NCI-H1092 (cell line): ENCODE results near the gene GLRB.
"Not testable (repeated sequence)": the region's sequence is repeated elsewhere in the genome, so short reads cannot be mapped to it uniquely, and the experiment has no call there.

Experiments
- DNase-seq: peaks from one replicate; lab custom pipeline; 2025; lab: John Stamatoyannopoulos, UW

Gene GLRB

DNA sequence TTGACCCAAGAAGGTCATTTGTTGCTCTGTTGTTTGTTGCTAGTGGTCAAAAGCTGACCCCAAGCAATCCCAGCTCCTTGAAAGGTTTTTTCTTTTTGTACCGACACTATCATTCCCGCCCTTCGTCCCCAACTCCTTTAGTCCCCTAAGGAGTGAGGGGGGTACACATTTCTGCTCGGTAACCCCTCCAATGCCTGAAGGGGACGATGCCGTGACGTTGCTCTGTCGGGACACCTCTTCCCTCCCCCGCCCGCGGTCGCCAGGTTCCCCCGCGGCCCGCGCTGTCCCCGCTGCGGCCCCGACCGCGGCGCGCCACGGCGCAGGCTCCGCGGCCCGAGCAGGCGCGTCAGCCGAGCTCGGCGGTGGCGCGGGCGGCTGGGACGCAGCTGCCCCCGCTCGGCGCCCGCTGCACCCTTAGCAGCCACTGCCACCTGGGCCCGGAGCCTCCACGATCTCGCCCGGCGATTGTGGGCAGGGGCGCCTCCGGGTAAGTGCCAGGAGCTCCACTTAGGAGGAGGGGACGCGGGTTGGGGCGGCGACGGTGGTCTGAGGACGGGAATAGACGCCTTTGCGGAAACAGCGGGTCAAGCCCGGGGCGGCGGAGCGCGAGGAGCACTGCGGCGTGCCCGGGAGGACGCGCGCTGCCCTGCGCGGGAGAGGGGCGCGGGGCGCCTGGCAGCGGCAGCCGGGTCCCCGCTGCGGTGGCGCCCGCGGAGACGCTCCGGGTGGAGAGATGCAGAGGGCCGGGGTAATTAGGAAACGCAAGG is at the start of gene GLRB:
Gene GLRB, plus strand, starts transcription at position 340 of the 767 bp plus-strand sequence. CDS start 1,875 bp downstream, outside the sequence.
- peak; percentile 42 for DNase-seq

DNA sequence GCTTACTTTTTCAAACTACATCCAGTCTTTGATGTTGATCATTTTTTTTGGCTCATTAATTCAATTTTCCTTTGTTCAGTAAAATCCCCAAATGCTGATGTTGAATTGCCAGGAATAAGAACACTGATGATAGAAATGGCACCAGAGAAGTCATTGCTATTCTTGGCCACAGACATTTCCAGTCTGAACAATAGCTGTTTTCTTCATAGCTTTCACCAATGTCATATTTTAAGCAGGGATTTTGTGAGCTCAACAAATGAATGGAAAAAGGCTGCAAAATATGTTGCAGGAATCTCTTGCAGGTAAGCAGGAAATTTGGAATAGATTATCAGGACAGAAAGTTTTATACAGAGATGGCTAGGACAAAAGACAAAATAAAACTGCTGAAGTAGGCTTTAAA is 40.5 kb upstream of the GLRB start:
- no peak for DNase-seq

GRCh38 chr4:157040405-157040804 is 35.5 kb upstream of the GLRB start:
- DNase-seq: no peak

DNA sequence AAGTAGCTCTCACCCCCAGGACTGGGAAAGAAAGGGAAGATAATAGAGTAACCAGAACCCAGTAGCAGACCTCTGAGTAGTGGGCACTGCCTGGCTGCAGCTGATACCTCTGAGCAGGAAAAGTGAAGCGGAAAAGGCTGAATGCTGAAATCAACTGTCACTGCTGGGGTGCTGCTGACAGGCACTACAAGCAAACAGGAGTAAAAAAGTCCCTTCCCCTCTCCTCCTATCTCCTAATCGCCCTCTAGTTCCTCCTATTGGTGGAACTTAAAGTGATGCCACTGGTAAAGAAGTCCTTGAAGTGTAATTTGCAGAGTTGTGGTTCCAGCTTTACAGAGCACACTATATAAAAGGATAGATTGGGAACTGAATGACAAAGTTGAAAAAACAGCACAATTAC is 32.8 kb upstream of the GLRB start:
- DNase-seq: no peak

DNA sequence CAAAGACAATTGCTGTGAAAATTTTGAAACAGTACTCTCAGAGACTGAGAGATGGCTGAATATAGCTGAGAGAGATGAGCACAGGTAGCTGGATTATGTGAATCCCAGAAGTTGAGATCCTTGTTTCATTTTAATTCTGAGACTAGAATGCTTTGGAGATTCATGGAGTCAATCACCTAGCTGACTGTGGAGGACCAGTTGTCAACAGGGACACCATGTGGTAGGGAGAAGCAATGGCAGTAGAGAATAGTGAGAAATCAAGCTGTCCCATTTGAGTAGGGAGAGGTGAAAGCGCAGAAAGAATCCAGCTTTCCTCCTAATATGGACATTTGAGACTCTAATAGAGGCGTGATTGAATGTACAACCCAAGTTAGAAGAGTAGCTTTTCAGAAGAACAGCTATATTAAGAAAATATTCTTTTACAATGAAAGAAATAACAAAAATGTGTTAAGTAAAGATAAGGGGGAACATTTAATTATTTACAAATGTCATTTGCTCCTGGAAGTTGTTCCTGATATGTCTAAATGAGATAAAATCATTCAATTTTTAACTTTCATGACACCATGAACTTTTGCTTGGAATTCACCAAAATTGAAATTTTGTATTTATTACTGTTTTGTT is 30.3 kb upstream of the GLRB start:
- peak; percentile 6 for DNase-seq

DNA sequence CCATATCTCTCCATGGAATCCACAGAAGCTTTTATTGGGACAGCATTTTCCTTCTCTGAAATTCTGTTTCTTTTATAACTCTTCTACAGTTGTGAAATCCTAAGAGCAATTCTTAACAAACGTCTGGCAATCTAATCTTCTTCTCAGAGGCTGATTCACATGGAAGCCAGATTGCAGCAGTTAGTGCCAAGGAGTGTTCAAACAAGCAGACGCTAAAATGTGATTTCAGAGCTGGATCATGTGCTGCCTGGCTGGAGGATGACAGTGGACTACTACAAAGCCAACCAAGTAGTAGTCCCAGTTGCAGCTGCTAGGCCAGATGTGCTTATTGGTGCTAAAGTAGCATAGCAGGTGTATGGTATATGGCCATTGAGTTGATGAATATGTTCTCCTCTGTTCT is 27.7 kb upstream of the GLRB start:
- no peak for DNase-seq

GRCh38 chr4:157050561-157050960 is 25.4 kb upstream of the GLRB start:
- no peak for DNase-seq

DNA sequence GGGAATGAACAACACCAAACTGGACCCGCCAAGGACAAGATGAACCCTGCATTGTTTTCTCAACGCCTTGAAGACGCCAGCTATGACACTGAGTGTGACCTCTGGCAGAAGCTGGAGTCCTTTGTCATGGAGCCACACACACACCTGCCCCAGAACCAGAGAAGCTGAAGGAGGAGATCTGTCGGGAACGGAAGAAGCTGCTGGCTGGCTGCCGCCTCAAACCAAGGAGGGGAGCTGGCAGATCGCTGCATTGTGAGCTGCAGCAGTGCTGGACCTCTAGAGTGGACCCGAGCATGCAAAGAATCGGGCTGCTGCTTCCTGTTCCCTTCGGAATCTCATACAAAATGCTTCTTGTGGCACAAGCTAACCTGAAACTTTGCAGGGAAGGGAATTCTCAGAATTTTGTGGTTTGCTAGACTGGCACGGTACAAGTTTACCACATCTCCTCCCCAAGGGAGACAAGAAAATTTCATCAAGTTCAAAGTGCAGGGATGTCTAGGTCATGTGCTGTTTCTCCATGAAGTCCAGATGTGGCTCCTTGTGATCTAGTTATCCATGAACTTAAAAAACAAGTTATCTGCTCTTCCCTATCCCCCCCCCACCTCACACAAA is 23.4 kb upstream of the GLRB start:
- no peak for DNase-seq

GRCh38 chr4:157057218-157057617 is 18.7 kb upstream of the GLRB start:
- DNase-seq: no peak

- not testable (repeated sequence) for DNase-seq
These were observed 17.1 kb upstream of the GLRB start for GRCh38 chr4:157058899-157059298.

DNA sequence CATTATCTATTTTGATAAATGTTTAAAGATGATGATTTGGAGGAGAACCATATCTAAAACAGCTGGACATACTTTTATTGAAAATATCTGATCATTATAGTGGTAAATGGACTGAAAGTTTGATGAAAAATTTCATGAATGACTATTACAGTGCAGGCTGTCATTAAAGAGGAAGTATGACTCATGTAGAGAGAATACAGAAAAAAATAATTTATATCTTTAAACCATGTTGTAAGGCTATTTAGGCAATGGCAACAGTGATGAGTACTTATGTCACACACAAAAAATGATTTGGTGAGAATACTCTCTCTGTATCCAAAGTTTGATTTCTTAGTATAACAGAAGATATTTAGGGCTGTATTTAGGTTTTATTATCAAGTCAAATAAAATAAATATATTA is 3.9 kb upstream of the GLRB start:
- no peak for DNase-seq

GRCh38 chr4:157075401-157075800 is 549 bp upstream of the GLRB start:
- no peak for DNase-seq

DNA sequence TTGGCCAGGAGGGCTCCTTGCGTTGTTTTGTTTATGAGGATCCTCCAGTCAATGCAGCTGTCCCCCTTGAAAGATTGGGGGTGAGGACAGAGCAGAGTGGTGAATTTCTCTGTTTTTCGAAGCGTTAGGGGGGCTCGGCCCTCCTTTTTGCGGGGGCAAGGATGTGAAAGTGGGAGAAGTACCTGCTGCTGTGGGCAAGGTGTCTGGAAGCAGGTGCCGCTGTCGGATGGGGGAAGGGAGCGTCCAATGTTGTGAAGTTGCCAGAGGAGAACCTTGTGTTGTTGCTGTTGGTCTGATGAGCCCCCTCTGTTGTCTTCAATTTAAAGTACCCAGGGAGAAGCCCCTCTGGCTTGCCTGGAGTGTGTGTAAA is 613 bp downstream of the GLRB start:
- peak; percentile 0 for DNase-seq

GRCh38 chr4:157079441-157079840 is 3.5 kb downstream of the GLRB start:
- DNase-seq: no peak

DNA sequence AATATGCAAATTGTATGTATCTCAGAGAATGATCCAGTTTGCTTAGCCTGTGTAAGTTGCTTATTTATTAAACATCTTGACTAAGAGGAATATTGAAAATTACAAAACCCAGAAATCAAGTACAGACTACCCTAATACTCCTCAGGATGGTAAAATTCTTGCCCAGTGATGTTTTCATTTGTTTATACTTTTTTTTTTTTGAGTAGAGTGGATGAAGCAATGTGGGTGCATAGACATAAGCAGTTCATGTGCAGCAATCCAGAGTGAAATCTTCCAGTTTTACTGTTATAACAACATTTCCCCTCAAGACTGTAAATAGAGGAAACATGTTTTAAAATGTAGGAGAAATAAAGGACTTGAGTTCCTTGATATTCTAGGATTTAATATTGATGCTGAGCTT is 4.7 kb downstream of the GLRB start:
- no peak for DNase-seq

- DNase-seq: no peak
These were observed 19.8 kb downstream of the GLRB start for GRCh38 chr4:157095716-157096115.

GRCh38 chr4:157096439-157096838 is 20.5 kb downstream of the GLRB start:
- DNase-seq: no peak

DNA sequence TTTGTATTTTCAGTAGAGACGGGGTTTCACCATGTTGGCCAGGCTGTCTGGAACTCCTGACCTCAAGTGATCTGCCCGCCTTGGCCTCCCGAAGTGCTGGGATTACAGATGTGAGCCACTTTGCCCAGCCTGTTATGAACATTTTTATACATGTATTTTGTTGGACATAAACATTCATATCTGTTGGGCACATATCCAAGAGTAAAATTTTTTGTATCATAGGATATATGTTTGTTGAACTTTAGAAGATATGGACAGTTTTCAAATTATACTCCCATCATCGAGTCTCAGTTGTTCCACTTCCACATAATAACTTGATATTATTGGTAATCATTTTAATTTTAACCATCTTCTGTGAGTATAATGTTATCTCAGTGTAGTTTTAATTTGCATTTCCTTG is 23.6 kb downstream of the GLRB start:
- no peak for DNase-seq

GRCh38 chr4:157104541-157104940 is 28.6 kb downstream of the GLRB start:
- DNase-seq: no peak

DNA sequence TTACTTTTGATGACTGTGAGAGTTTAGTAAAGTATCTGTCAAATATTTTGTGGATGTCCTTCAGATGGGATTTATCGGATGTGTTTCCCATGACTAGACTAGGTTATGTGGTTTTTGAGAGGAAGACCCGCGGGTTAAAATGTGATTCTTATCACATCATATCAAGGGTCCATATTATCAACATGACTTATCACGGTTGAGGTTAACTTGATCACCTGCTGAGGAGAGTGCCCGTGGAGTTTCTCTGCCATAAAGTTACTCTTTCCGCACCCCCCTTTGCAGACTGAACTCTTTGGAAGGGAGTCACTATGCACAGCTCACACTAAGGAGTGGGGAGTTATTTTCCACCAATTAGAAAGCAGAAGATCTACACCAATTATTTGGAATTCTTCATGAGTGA is 38.7 kb downstream of the GLRB start:
- DNase-seq: no peak

DNA sequence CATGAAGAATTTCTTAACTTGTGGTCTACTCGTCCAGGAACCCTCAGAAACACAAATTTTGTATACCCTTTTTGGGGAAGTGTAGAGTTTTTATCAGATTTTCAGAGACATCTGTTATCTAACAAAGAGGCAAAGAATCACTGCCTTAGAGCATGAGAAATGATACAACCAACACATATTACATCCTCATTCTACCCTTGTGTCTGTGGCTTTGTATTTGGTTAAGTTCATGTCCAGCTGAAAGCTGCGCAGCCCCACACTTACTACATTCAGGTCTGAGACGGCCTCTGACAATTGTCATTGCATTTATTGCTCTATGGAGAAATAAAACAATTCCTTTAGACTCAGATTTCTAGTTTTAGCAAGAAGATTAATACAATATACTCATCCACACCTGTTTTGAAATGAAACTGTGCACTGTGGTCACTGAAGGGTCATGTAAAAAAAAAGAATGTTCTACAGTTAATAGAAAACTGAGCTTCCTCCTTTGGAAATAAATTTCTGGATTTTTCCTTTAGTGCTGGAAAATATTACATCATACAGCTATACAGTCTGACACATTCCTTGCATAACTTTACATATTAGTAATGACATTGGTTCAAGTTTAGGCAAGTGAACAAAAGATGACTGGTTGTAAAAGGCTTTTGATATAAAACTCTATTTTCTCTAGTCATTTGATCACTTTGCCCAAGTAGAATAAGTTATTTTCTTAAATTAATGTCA is 39.8 kb downstream of the GLRB start:
- DNase-seq: no peak

DNA sequence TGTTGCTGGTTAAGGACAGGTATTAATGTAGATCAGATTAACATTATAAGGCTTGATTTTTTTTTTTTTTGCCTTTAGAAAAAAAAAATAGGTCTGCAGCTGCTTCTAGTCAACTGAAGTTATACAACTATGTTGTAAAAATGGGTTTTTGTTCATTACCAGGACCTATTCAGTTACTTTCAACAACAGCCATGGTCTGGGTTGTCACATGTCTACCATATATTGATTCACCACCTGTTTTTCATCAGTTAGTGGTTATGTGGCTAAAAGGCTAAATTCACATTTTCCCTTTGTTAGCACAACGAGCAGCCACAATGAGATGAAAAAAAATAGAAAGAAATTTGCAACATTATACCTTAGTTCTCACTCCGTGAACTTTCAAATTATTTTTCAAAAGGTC is 45.5 kb downstream of the GLRB start:
- no peak for DNase-seq

DNA sequence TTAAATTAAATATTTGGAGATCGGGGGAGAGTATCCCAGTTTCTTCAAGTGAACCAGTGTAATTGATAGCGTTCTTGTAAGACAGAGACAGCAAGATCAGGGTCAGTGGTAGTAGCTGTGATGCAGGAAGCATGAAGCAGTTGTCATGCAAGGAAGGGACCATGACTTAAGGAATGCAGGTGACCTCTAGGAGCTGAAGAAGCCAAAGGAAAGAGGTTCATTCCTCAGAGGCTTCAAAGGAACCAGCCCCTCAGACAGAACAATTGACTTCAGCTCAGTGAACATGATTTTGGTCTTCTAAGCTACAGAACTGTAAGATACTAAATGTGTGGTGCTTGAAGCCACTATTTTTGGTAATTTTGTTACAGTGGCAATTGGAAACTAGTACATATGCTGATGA is 51.6 kb downstream of the GLRB start:
- DNase-seq: no peak
